Neural cell (in vitro differentiated cells): ENCODE results near the gene SLIT3. TPM values are rescaled to one million over a fixed set of nuclear protein-coding genes. Genes with fewer than 3 reads are reported as not detected.

Experiments
- H2AFZ ChIP-seq: fragments of 200-600, 300-800 bp; sonication (generic), shearing (Covaris generic); 2 replicates; pipeline ENCODE4 v1.6.0; 2014; ENCODE audit warnings: low read depth, mild to moderate bottlenecking, antibody characterized with exemption, low read length, moderate library complexity
- H3F3A ChIP-seq: fragments of 200-600 bp; shearing (Covaris generic); 2 replicates; pipeline ENCODE4 v1.6.1; 2016; ENCODE audit warnings: mild to moderate bottlenecking, moderate library complexity, mixed read lengths, antibody characterized with exemption, low read length; ENCODE audit not compliant: insufficient read depth, poor library complexity, severe bottlenecking
- H3K27ac ChIP-seq: fragments of 200-600, 300-800 bp; sonication (generic), shearing (Covaris generic); 2 replicates; pipeline ENCODE4 v1.5.1; 2014; ENCODE audit warnings: mild to moderate bottlenecking, low read length, moderate library complexity
- H3K27me3 ChIP-seq: fragments of 300-800, 200-600 bp; sonication (generic), shearing (Covaris generic); 2 replicates; pipeline ENCODE4 v1.6.0; 2014; ENCODE audit warnings: mild to moderate bottlenecking, low read depth, low read length, moderate library complexity; ENCODE audit not compliant: insufficient read depth
- H3K36me3 ChIP-seq: fragments of 300-800, 200-600 bp; sonication (generic), shearing (Covaris generic); 2 replicates; pipeline ENCODE4 v1.5.1; 2014; ENCODE audit warnings: mild to moderate bottlenecking, antibody characterized with exemption, low read length, moderate library complexity; ENCODE audit not compliant: insufficient read depth
- H3K4me2 ChIP-seq: fragments of 300-800, 200-600 bp; sonication (generic), shearing (Covaris generic); 2 replicates; pipeline ENCODE4 v1.6.0; 2014; ENCODE audit warnings: mild to moderate bottlenecking, low read length
- H3K4me3 ChIP-seq: fragments of 300-800, 200-600 bp; sonication (generic), shearing (Covaris generic); 2 replicates; pipeline ENCODE4 v1.5.1; 2014; ENCODE audit warnings: mild to moderate bottlenecking, low read length, moderate library complexity
- H3K79me2 ChIP-seq: fragments of 200-600 bp; shearing (Covaris generic); replicated peaks from 2 replicates; pipeline ENCODE4 v1.6.0; 2014; ENCODE audit warnings: mild to moderate bottlenecking, low read length, moderate library complexity; ENCODE audit not compliant: insufficient read depth
- H3K9ac ChIP-seq: fragments of 300-800, 200-600 bp; sonication (generic), shearing (Covaris generic); 2 replicates; pipeline ENCODE4 v1.6.1; 2016; ENCODE audit warnings: mild to moderate bottlenecking, low read length, mixed read lengths
- H3K9me2 ChIP-seq: fragments of 200-600 bp; shearing (Covaris generic); 2 replicates; pipeline ENCODE4 v1.6.1; 2016; ENCODE audit warnings: mild to moderate bottlenecking, low read length, mixed read lengths; ENCODE audit not compliant: insufficient read depth
- H3K9me3 ChIP-seq: fragments of 200-600, 300-800 bp; sonication (generic), shearing (Covaris generic); 2 replicates; pipeline ENCODE4 v1.6.1; 2016; ENCODE audit warnings: mild to moderate bottlenecking, mixed run types, low read length, moderate library complexity, mixed read lengths
- H4K20me1 ChIP-seq: fragments of 200-600 bp; shearing (Covaris generic); 2 replicates; pipeline ENCODE4 v1.6.1; 2016; ENCODE audit warnings: mild to moderate bottlenecking, mixed run types; ENCODE audit not compliant: insufficient read depth
- CTCF ChIP-seq: fragments of 450-650 bp; IDR thresholded peaks from 2 replicates; pipeline ENCODE4 v1.5.1; 2014; ENCODE audit warnings: antibody characterized with exemption, mild to moderate bottlenecking, moderate library complexity; ENCODE audit not compliant: poor library complexity, severe bottlenecking
- EP300 ChIP-seq: fragments of 450-650 bp; conservative IDR thresholded peaks from 2 replicates; pipeline ENCODE4 v1.6.1; 2014; ENCODE audit warnings: antibody characterized with exemption, mild to moderate bottlenecking, moderate library complexity; ENCODE audit not compliant: poor library complexity, severe bottlenecking
- EZH2 ChIP-seq: fragments of 200-600, 300-800 bp; shearing (Covaris generic), sonication (generic); IDR thresholded peaks from 2 replicates; pipeline ENCODE4 v1.6.1; 2014; ENCODE audit warnings: antibody characterized with exemption, low read length, borderline replicate concordance, mild to moderate bottlenecking; ENCODE audit not compliant: insufficient read depth, poor library complexity, severe bottlenecking
- MXI1 ChIP-seq: fragments of 450-650 bp; conservative IDR thresholded peaks from 2 replicates; pipeline ENCODE4 v1.6.1; 2014; ENCODE audit warnings: antibody characterized with exemption, mild to moderate bottlenecking; ENCODE audit not compliant: poor library complexity, severe bottlenecking
- POLR2AphosphoS5 ChIP-seq: IDR thresholded peaks from 2 replicates; pipeline ENCODE4 v1.6.1; 2012
- RAD21 ChIP-seq: fragments of 450-650 bp; conservative IDR thresholded peaks from 2 replicates; pipeline ENCODE4 v1.6.1; 2014; ENCODE audit warnings: antibody characterized with exemption, mild to moderate bottlenecking, moderate library complexity
- REST ChIP-seq: IDR thresholded peaks from 2 replicates; pipeline ENCODE4 v1.6.1; 2012; ENCODE audit warnings: borderline replicate concordance
- SMC3 ChIP-seq: fragments of 450-650 bp; conservative IDR thresholded peaks from 2 replicates; pipeline ENCODE4 v1.6.1; 2014; ENCODE audit warnings: antibody characterized with exemption, mild to moderate bottlenecking, moderate library complexity; ENCODE audit not compliant: poor library complexity
- TAF1 ChIP-seq: IDR thresholded peaks from 2 replicates; pipeline ENCODE4 v1.6.1; 2012; ENCODE audit warnings: low read depth
- polyA plus RNA-seq: library from polyadenylated mRNA; depleted of rRNA; stranded (reverse); fragments of >200 nt; gene quantifications from 2 replicates; pipeline ENCODE4 v1.2.3, GENCODE V29; 2014

Gene SLIT3
- polyA plus RNA-seq, 1 donor from 2014 or later = 1.2 TPM

- no peaks in the 10 kb centered on the region for H3K9me2 ChIP-seq
- H3K79me2 ChIP-seq = no peaks in the 10 kb centered on the region
- H3K4me3 ChIP-seq = no peak overlapping the region
- no peak overlapping the region for H3K4me2 ChIP-seq
- no peaks in the 10 kb centered on the region for H3K27me3 ChIP-seq
- no peaks in the 10 kb centered on the region for H3K9me3 ChIP-seq
- TF ChIP-seq REST = no peak
- no peak for TF ChIP-seq EP300
- TF ChIP-seq SMC3 = no peak
- TF ChIP-seq EZH2 = no peak
- no peak for TF ChIP-seq MXI1
- no peak for TF ChIP-seq TAF1
- TF ChIP-seq CTCF = no peak
- TF ChIP-seq POLR2AphosphoS5 = no peak
- TF ChIP-seq RAD21 = no peak
- no peak overlapping the region for H3K27ac ChIP-seq
- H3F3A ChIP-seq = no peaks in the 10 kb centered on the region
- no peak overlapping the region for H3K9ac ChIP-seq
- H3K36me3 ChIP-seq = no peaks in the 10 kb centered on the region
- no peak overlapping the region for H2AFZ ChIP-seq
- no peaks in the 10 kb centered on the region for H4K20me1 ChIP-seq
Measured at GRCh38 chr5:168651648-168652047, 649.3 kb downstream of the SLIT3 start.

GRCh38 chr5:168649306-168649705 is 651.6 kb downstream of the SLIT3 start:
- H2AFZ ChIP-seq = no peak overlapping the region
- H3K9me2 ChIP-seq = no peaks in the 10 kb centered on the region
- no peaks in the 10 kb centered on the region for H3F3A ChIP-seq
- H3K36me3 ChIP-seq = no peaks in the 10 kb centered on the region
- TF ChIP-seq CTCF (no peak), MXI1 (no peak), EP300 (no peak), TAF1 (no peak), EZH2 (no peak)
- H3K4me3 ChIP-seq = no peak overlapping the region
- no peaks in the 10 kb centered on the region for H3K9me3 ChIP-seq
- no peaks in the 10 kb centered on the region for H3K79me2 ChIP-seq
- H3K9ac ChIP-seq = no peak overlapping the region
- no peak overlapping the region for H3K4me2 ChIP-seq
- no peaks in the 10 kb centered on the region for H4K20me1 ChIP-seq
- H3K27ac ChIP-seq = no peak overlapping the region
- H3K27me3 ChIP-seq = no peaks in the 10 kb centered on the region
